ENCODE measurements around the gene YARS1.

Gene YARS1

GRCh38 chr1:32817159-32817814 lies at the start of gene YARS1, which contains the start of gene S100PBP:
TSS of gene YARS1 (minus strand) at chr1:32817358. CDS start at chr1:32817244, 114 bp downstream.
TSS of gene S100PBP (plus strand) at chr1:32817653. CDS start at chr1:32826100, 8,447 bp downstream.
- TF ChIP-seq CTCF (conservative IDR thresholded peaks at IDR 0.05; ENCODE audit: low read depth, low read length): no peak
- peak within 1 kb of the TSS; percentile 98 for H3K4me3 ChIP-seq (ENCODE audit: low read length)
- peak; percentile 93 for DNase-seq (ENCODE audit: low read depth)

- DNase-seq (ENCODE audit: low read depth): no peak
- TF ChIP-seq CTCF (conservative IDR thresholded peaks at IDR 0.05; ENCODE audit: low read depth, low read length): no peak
- no peak overlapping the region for H3K4me3 ChIP-seq (ENCODE audit: low read length)
Measured at GRCh38 chr1:32865639-32866405, 48.7 kb upstream of the YARS1 start.

- no peak for TF ChIP-seq CTCF (conservative IDR thresholded peaks at IDR 0.05; ENCODE audit: low read depth, low read length)
- DNase-seq (ENCODE audit: low read depth): no peak
- no peak overlapping the region for H3K4me3 ChIP-seq (ENCODE audit: low read length)
Measured at GRCh38 chr1:32864375-32865019, 47.3 kb upstream of the YARS1 start.

- TF ChIP-seq CTCF (conservative IDR thresholded peaks at IDR 0.05; ENCODE audit: low read depth, low read length): no peak
- no peak overlapping the region for H3K4me3 ChIP-seq (ENCODE audit: low read length)
- no peak for DNase-seq (ENCODE audit: low read depth)
Measured at GRCh38 chr1:32863881-32864245, 46.7 kb upstream of the YARS1 start.

- no peak for TF ChIP-seq CTCF (conservative IDR thresholded peaks at IDR 0.05; ENCODE audit: low read depth, low read length)
- DNase-seq (ENCODE audit: low read depth): no peak
- H3K4me3 ChIP-seq (ENCODE audit: low read length): no peak overlapping the region
Measured at GRCh38 chr1:32863218-32863880, 46.2 kb upstream of the YARS1 start.

- no peak for DNase-seq (ENCODE audit: low read depth)
- TF ChIP-seq CTCF (conservative IDR thresholded peaks at IDR 0.05; ENCODE audit: low read depth, low read length): no peak
- no peak overlapping the region for H3K4me3 ChIP-seq (ENCODE audit: low read length)
Measured at GRCh38 chr1:32861904-32862695, 44.9 kb upstream of the YARS1 start.

All from retinal pigment epithelial cell (primary cell).